Measurements from ENCODE around the gene LY6G6C.

LY6G6C gene, protein sequence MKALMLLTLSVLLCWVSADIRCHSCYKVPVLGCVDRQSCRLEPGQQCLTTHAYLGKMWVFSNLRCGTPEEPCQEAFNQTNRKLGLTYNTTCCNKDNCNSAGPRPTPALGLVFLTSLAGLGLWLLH

DNA sequence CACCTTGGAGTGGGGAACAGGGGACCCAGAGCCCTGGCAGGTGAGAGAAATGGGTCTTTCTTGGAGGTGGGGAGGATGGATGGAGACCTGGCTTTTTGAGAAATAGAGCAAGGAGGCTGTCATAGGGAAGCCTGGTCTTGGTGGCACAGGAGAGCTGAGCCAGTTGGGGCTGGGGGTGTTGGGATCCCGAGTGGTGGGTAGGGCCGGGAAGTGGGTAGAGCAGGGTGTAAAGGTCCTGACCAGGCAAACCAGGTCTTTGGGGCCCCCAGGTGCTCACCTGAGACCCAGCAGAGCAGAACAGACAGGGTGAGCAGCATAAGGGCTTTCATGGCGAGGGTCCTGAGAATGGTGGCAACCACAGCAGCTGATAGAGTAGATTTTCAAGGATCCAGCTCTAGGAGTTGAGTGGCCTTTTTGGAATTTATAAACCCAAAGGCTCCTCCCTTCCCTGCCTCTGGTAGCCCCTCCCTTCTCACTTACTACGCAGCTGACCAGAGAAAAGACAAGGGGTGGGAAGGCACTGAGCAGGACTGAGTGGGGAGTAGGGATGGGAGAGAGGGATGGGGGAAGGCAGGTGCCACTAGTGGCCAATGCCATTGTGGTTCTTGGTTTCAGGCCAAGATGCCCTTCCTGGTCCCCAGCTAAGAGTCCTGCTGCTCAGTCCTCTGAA is at the start of gene LY6G6C:
Gene LY6G6C (minus strand): TSS at position 396 of the 670 bp plus-strand sequence. CDS start 67 bp downstream, at position 329.
- peaks cover 18% of the 10 kb centered on the region for H3K4me1 Mint-ChIP-seq
- ATAC-seq (no peak), DNase-seq (no peak)
- no peaks in the 10 kb centered on the region for H3K9me3 Mint-ChIP-seq
- no peak within 1 kb of the TSS for H3K4me3 Mint-ChIP-seq
- no peak within 1 kb of the TSS for H3K27ac Mint-ChIP-seq
- H3K27me3 Mint-ChIP-seq, result no peaks in the 10 kb centered on the region
- H3K36me3 Mint-ChIP-seq (ENCODE audit: low read depth), result peaks cover 4% of the 10 kb centered on the region

- peaks cover 4% of the 10 kb centered on the region for H3K36me3 Mint-ChIP-seq (ENCODE audit: low read depth)
- H3K27ac Mint-ChIP-seq, result peak overlapping the region; percentile 72
- H3K4me3 Mint-ChIP-seq, result no peak overlapping the region
- no peaks in the 10 kb centered on the region for H3K27me3 Mint-ChIP-seq
- peaks cover 44% of the 10 kb centered on the region for H3K4me1 Mint-ChIP-seq
- ATAC-seq, result no peak
- DNase-seq, result no peak
- H3K9me3 Mint-ChIP-seq, result no peaks in the 10 kb centered on the region
These were observed 49.3 kb upstream of the LY6G6C start for GRCh38 chr6:31770860-31771259.

GRCh38 chr6:31769684-31770371 is 48.3 kb upstream of the LY6G6C start:
- peak; percentile 66 for ATAC-seq
- no peaks in the 10 kb centered on the region for H3K27me3 Mint-ChIP-seq
- H3K4me1 Mint-ChIP-seq, result peaks cover 41% of the 10 kb centered on the region
- H3K27ac Mint-ChIP-seq, result no peak overlapping the region
- H3K36me3 Mint-ChIP-seq (ENCODE audit: low read depth), result peaks cover 4% of the 10 kb centered on the region
- DNase-seq, result peak; percentile 87
- no peaks in the 10 kb centered on the region for H3K9me3 Mint-ChIP-seq
- no peak overlapping the region for H3K4me3 Mint-ChIP-seq

- H3K4me3 Mint-ChIP-seq, result no peak overlapping the region
- H3K36me3 Mint-ChIP-seq (ENCODE audit: low read depth), result peaks cover 9% of the 10 kb centered on the region
- H3K27me3 Mint-ChIP-seq, result no peaks in the 10 kb centered on the region
- no peaks in the 10 kb centered on the region for H3K9me3 Mint-ChIP-seq
- no peak overlapping the region for H3K27ac Mint-ChIP-seq
- peaks cover 36% of the 10 kb centered on the region for H3K4me1 Mint-ChIP-seq
- DNase-seq (no peak), ATAC-seq (no peak)
These were observed 47.1 kb upstream of the LY6G6C start for GRCh38 chr6:31768363-31769257.

- Mint-ChIP-seq H3K27me3 (no peaks in the 10 kb centered on the region), H3K9me3 (no peaks in the 10 kb centered on the region), H3K4me3 (no peak overlapping the region), H3K4me1 (peaks cover 23% of the 10 kb centered on the region), H3K36me3 (ENCODE audit: low read depth) (peaks cover 17% of the 10 kb centered on the region), H3K27ac (no peak overlapping the region)
- DNase-seq (no peak), ATAC-seq (no peak)
These were observed 45.6 kb upstream of the LY6G6C start for GRCh38 chr6:31767096-31767645.

- peaks cover 14% of the 10 kb centered on the region for H3K4me1 Mint-ChIP-seq
- DNase-seq (no peak), ATAC-seq (no peak)
- H3K9me3 Mint-ChIP-seq, result no peaks in the 10 kb centered on the region
- peaks cover 21% of the 10 kb centered on the region for H3K36me3 Mint-ChIP-seq (ENCODE audit: low read depth)
- no peak overlapping the region for H3K27ac Mint-ChIP-seq
- no peak overlapping the region for H3K4me3 Mint-ChIP-seq
- no peaks in the 10 kb centered on the region for H3K27me3 Mint-ChIP-seq
These were observed 44.6 kb upstream of the LY6G6C start for GRCh38 chr6:31765910-31766794.

DNA sequence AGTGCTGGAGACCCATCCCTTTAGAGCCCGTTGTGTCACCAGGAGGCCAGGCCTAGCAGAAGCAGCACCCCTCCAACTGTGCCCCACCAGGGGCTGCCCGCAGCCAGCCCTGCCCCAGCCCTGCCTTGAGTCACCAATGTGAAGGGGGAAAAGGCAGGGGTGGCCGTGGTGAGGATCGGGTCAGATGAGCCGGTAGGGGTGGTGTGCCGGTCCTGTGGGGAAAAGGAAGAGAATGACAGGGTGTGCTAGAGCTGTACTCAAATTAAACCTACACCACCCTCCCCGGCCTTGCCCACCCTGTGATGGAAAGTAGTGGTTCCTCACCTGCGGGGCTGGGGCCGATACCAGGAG is 44.0 kb upstream of the LY6G6C start:
- Mint-ChIP-seq H3K4me1 (peaks cover 11% of the 10 kb centered on the region), H3K27ac (no peak overlapping the region), H3K36me3 (ENCODE audit: low read depth) (peaks cover 25% of the 10 kb centered on the region), H3K4me3 (no peak overlapping the region), H3K9me3 (no peaks in the 10 kb centered on the region), H3K27me3 (no peaks in the 10 kb centered on the region)
- DNase-seq (no peak), ATAC-seq (no peak)

- Mint-ChIP-seq H3K4me3 (no peak overlapping the region), H3K36me3 (ENCODE audit: low read depth) (peaks cover 37% of the 10 kb centered on the region), H3K27me3 (no peaks in the 10 kb centered on the region), H3K4me1 (peaks cover 4% of the 10 kb centered on the region), H3K27ac (no peak overlapping the region), H3K9me3 (no peaks in the 10 kb centered on the region)
- ATAC-seq (no peak), DNase-seq (no peak)
These were observed 42.7 kb upstream of the LY6G6C start for GRCh38 chr6:31764198-31764597.

- Mint-ChIP-seq H3K9me3 (no peaks in the 10 kb centered on the region), H3K27me3 (no peaks in the 10 kb centered on the region), H3K4me3 (no peak overlapping the region), H3K27ac (no peak overlapping the region), H3K4me1 (peaks cover 2% of the 10 kb centered on the region), H3K36me3 (ENCODE audit: low read depth) (peaks cover 43% of the 10 kb centered on the region)
- DNase-seq, result no peak
- ATAC-seq, result no peak
These were observed 42.0 kb upstream of the LY6G6C start for GRCh38 chr6:31763619-31763940.

GRCh38 chr6:31762878-31763618 is 41.5 kb upstream of the LY6G6C start:
- DNase-seq (no peak), ATAC-seq (no peak)
- no peak overlapping the region for H3K4me3 Mint-ChIP-seq
- H3K4me1 Mint-ChIP-seq, result peaks cover 2% of the 10 kb centered on the region
- H3K27ac Mint-ChIP-seq, result no peak overlapping the region
- H3K36me3 Mint-ChIP-seq (ENCODE audit: low read depth), result peaks cover 48% of the 10 kb centered on the region
- no peaks in the 10 kb centered on the region for H3K9me3 Mint-ChIP-seq
- H3K27me3 Mint-ChIP-seq, result no peaks in the 10 kb centered on the region

- H3K4me1 Mint-ChIP-seq, result peaks cover 2% of the 10 kb centered on the region
- ATAC-seq (no peak), DNase-seq (no peak)
- no peaks in the 10 kb centered on the region for H3K27me3 Mint-ChIP-seq
- H3K9me3 Mint-ChIP-seq, result no peaks in the 10 kb centered on the region
- H3K36me3 Mint-ChIP-seq (ENCODE audit: low read depth), result peaks cover 51% of the 10 kb centered on the region
- no peak within 1 kb of the TSS for H3K27ac Mint-ChIP-seq
- H3K4me3 Mint-ChIP-seq, result no peak within 1 kb of the TSS
These were observed 40.8 kb upstream of the LY6G6C start, which contains the start of gene SAPCD1 for GRCh38 chr6:31762356-31762755. TSS of gene SAPCD1 (plus strand) at chr6:31762656. CDS start at chr6:31763055, 399 bp downstream.

GRCh38 chr6:31761343-31761742 is 39.8 kb upstream of the LY6G6C start:
- Mint-ChIP-seq H3K27ac (no peak overlapping the region), H3K36me3 (ENCODE audit: low read depth) (peaks cover 53% of the 10 kb centered on the region), H3K27me3 (no peaks in the 10 kb centered on the region), H3K9me3 (no peaks in the 10 kb centered on the region), H3K4me3 (no peak overlapping the region), H3K4me1 (peaks cover 2% of the 10 kb centered on the region)
- ATAC-seq, result no peak
- DNase-seq, result no peak

- Mint-ChIP-seq H3K4me1 (peaks cover 2% of the 10 kb centered on the region), H3K27me3 (no peaks in the 10 kb centered on the region), H3K4me3 (no peak overlapping the region), H3K9me3 (no peaks in the 10 kb centered on the region), H3K27ac (no peak overlapping the region), H3K36me3 (ENCODE audit: low read depth) (peaks cover 53% of the 10 kb centered on the region)
- ATAC-seq (no peak), DNase-seq (no peak)
These were observed 39.2 kb upstream of the LY6G6C start for GRCh38 chr6:31760790-31761189.

Data from activated naive CD8-positive, alpha-beta T cell treated with anti-CD3 and anti-CD28 coated beads, Interleukin-2, amount 50 U/mL, for 24 hours (primary cell).